NB4 (cell line): Measurements from ENCODE around the gene SEC61A2.

Experiments
- DNase-seq: peaks from one replicate; pipeline ENCODE4 v3.0.0; 2010; ENCODE audit warnings: low read depth
- H3K4me3 ChIP-seq: one replicate; pipeline ENCODE4 v1.5.1; 2011; ENCODE audit warnings: mild to moderate bottlenecking, low read depth, low read length, moderate library complexity
- CTCF ChIP-seq: IDR thresholded peaks from one replicate; pipeline ENCODE4 v1.5.1; 2012; ENCODE audit warnings: low read depth, low read length
- MAX ChIP-seq: IDR thresholded peaks from 2 replicates; pipeline ENCODE4 v1.6.1; 2011; ENCODE audit warnings: low read depth, low read length
- MYC ChIP-seq: IDR thresholded peaks from 2 replicates; pipeline ENCODE4 v1.6.1; 2011; ENCODE audit warnings: low read depth, low read length
- POLR2A ChIP-seq: IDR thresholded peaks from 2 replicates; pipeline ENCODE4 v1.6.1; 2011; ENCODE audit warnings: mild to moderate bottlenecking; ENCODE audit not compliant: insufficient read length; ENCODE audit errors: extremely low read depth

Gene SEC61A2

GRCh38 chr10:12196531-12197211 lies 67.2 kb downstream of the SEC61A2 start:
- no peak for TF ChIP-seq CTCF
- no peak for TF ChIP-seq MYC
- no peak for TF ChIP-seq POLR2A
- TF ChIP-seq MAX, result no peak
- peak overlapping the region; percentile 92 for H3K4me3 ChIP-seq
- DNase-seq, result no peak

GRCh38 chr10:12198156-12198555 lies 68.7 kb downstream of the SEC61A2 start:
- H3K4me3 ChIP-seq, result peak overlapping the region; percentile 34
- no peak for TF ChIP-seq MYC
- TF ChIP-seq POLR2A, result no peak
- TF ChIP-seq CTCF, result no peak
- TF ChIP-seq MAX, result no peak
- DNase-seq, result no peak

GRCh38 chr10:12200850-12201249 lies 71.4 kb downstream of the SEC61A2 start:
- TF ChIP-seq MAX, result no peak
- TF ChIP-seq MYC, result no peak
- TF ChIP-seq CTCF, result no peak
- no peak for TF ChIP-seq POLR2A
- no peak for DNase-seq
- no peak overlapping the region for H3K4me3 ChIP-seq

- no peak overlapping the region for H3K4me3 ChIP-seq
- DNase-seq, result no peak
- TF ChIP-seq POLR2A (no peak), CTCF (no peak), MYC (no peak), MAX (no peak)
These were observed 72.1 kb downstream of the SEC61A2 start for GRCh38 chr10:12201543-12201942.

GRCh38 chr10:12202226-12202625 lies 72.7 kb downstream of the SEC61A2 start:
- H3K4me3 ChIP-seq, result no peak overlapping the region
- TF ChIP-seq POLR2A (no peak), CTCF (no peak), MAX (no peak), MYC (no peak)

More at GRCh38 chr10:12202226-12202625, 72.7 kb downstream of the SEC61A2 start:
- no peak for DNase-seq
